WTC11 (cell line): ENCODE results near the gene ATP9A. TPM values are rescaled to one million over a fixed set of nuclear protein-coding genes. Genes with fewer than 3 reads are reported as not detected.

Experiments
- ATAC-seq: fragments of 200-7000 bp; cut with Tn5 transposase; 2 replicates; pipeline ENCODE4 v1.10.0; 2021; ENCODE audit warnings: mild to moderate bottlenecking, moderate library complexity
- CTCF ChIA-PET: fragments of 300-600 bp; sonication (Branson Sonifier 250); formaldehyde crosslinking; loops from one replicate; lab custom pipeline; 2021; ENCODE audit warnings: antibody characterized with exemption; lab: Charles Lee
- POLR2A ChIA-PET: fragments of 350-600 bp; sonication (Branson Sonifier 250); formaldehyde crosslinking; loops from one replicate; lab custom pipeline; 2021; ENCODE audit warnings: antibody characterized with exemption; lab: Charles Lee
- DNase-seq: peaks from one replicate; pipeline ENCODE4 v3.0.0; 2021; ENCODE audit warnings: low spot score
- H3K27ac Mint-ChIP-seq: 2 replicates; pipeline ENCODE4 v1.8.0; 2021; ENCODE audit warnings: mixed read lengths
- H3K27me3 Mint-ChIP-seq: 2 replicates; pipeline ENCODE4 v1.8.0; 2021; ENCODE audit warnings: low read depth, mild to moderate bottlenecking, moderate library complexity, mixed read lengths
- H3K36me3 Mint-ChIP-seq: 2 replicates; pipeline ENCODE4 v1.8.0; 2021; ENCODE audit warnings: mixed read lengths
- H3K4me1 Mint-ChIP-seq: 2 replicates; pipeline ENCODE4 v1.8.0; 2022; ENCODE audit warnings: mixed read lengths
- H3K4me3 Mint-ChIP-seq: 2 replicates; pipeline ENCODE4 v1.8.0; 2021; ENCODE audit warnings: mild to moderate bottlenecking, moderate library complexity, mixed read lengths
- H3K9me3 Mint-ChIP-seq: 2 replicates; pipeline ENCODE4 v1.8.0; 2021; ENCODE audit warnings: mixed read lengths
- AR ChIP-seq: fragments of 250-450 bp; sonication (Bioruptor Pico); IDR thresholded peaks from 2 replicates; pipeline ENCODE4 v1.9.0; 2021; ENCODE audit warnings: mild to moderate bottlenecking
- ESRRA ChIP-seq: sonication (generic); formaldehyde crosslinking; IDR thresholded peaks from 2 replicates; pipeline ENCODE4 v1.8.1; 2022; ENCODE audit warnings: mild to moderate bottlenecking, missing genetic modification reagents, borderline replicate concordance
- FOXK1 ChIP-seq: sonication (generic); formaldehyde crosslinking; IDR thresholded peaks from 2 replicates; pipeline ENCODE4 v1.8.0; 2022; ENCODE audit warnings: mild to moderate bottlenecking, moderate library complexity, missing genetic modification reagents
- FOXP1 ChIP-seq: sonication (generic); formaldehyde crosslinking; IDR thresholded peaks from 2 replicates; pipeline ENCODE4 v1.8.0; 2022; ENCODE audit warnings: missing genetic modification reagents, mild to moderate bottlenecking, moderate library complexity, borderline replicate concordance
- GABPB1 ChIP-seq: sonication (generic); formaldehyde crosslinking; IDR thresholded peaks from 2 replicates; pipeline ENCODE4 v1.8.1; 2023; ENCODE audit warnings: mild to moderate bottlenecking, missing genetic modification reagents
- HMGXB4 ChIP-seq: sonication (generic); formaldehyde crosslinking; IDR thresholded peaks from 2 replicates; pipeline ENCODE4 v1.8.1; 2023; ENCODE audit warnings: mild to moderate bottlenecking, moderate library complexity, missing genetic modification reagents
- MXD4 ChIP-seq: fragments of 250-450 bp; sonication (Bioruptor Pico); IDR thresholded peaks from 2 replicates; pipeline ENCODE4 v1.8.0; 2021; ENCODE audit warnings: mild to moderate bottlenecking, moderate library complexity, borderline replicate concordance
- NFYB ChIP-seq: sonication (generic); formaldehyde crosslinking; conservative IDR thresholded peaks from 2 replicates; pipeline ENCODE4 v1.8.0; 2022; ENCODE audit warnings: low read depth, missing genetic modification reagents
- NR1H2 ChIP-seq: sonication (generic); formaldehyde crosslinking; IDR thresholded peaks from 2 replicates; pipeline ENCODE4 v1.9.0; 2021; ENCODE audit warnings: mild to moderate bottlenecking, moderate library complexity, missing genetic modification reagents
- NR3C1 ChIP-seq: sonication (generic); formaldehyde crosslinking; conservative IDR thresholded peaks from 2 replicates; pipeline ENCODE4 v1.8.1; 2023; ENCODE audit warnings: low read depth, mild to moderate bottlenecking, missing genetic modification reagents
- OVOL2 ChIP-seq: fragments of 250-450 bp; sonication (Bioruptor Pico); IDR thresholded peaks from 2 replicates; pipeline ENCODE4 v1.9.0; 2021; ENCODE audit warnings: mild to moderate bottlenecking, borderline replicate concordance
- PRRX2 ChIP-seq: fragments of 250-450 bp; sonication (Bioruptor Pico); IDR thresholded peaks from 2 replicates; pipeline ENCODE4 v1.8.0; 2021; ENCODE audit warnings: mild to moderate bottlenecking
- RORB ChIP-seq: fragments of 250-450 bp; sonication (Bioruptor Pico); IDR thresholded peaks from 2 replicates; pipeline ENCODE4 v1.9.0; 2021; ENCODE audit warnings: mild to moderate bottlenecking
- SMAD3 ChIP-seq: sonication (generic); formaldehyde crosslinking; IDR thresholded peaks from 2 replicates; pipeline ENCODE4 v1.8.0; 2022; ENCODE audit warnings: missing genetic modification reagents, mild to moderate bottlenecking, borderline replicate concordance
- SOX15 ChIP-seq: fragments of 250-450 bp; sonication (Bioruptor Pico); IDR thresholded peaks from 2 replicates; pipeline ENCODE4 v1.9.0; 2021; ENCODE audit warnings: mild to moderate bottlenecking
- TCF7 ChIP-seq: sonication (generic); formaldehyde crosslinking; IDR thresholded peaks from 2 replicates; pipeline ENCODE4 v1.8.0; 2022; ENCODE audit warnings: mild to moderate bottlenecking, low read depth, missing genetic modification reagents, moderate library complexity
- ZBTB21 ChIP-seq: sonication (generic); formaldehyde crosslinking; IDR thresholded peaks from 2 replicates; pipeline ENCODE4 v1.8.1; 2023; ENCODE audit warnings: mild to moderate bottlenecking, missing genetic modification reagents, borderline replicate concordance
- ZNF532 ChIP-seq: fragments of 250-450 bp; sonication (Bioruptor Pico); IDR thresholded peaks from 2 replicates; pipeline ENCODE4 v1.9.0; 2021; ENCODE audit warnings: mild to moderate bottlenecking, borderline replicate concordance
- total RNA-seq: library from RNA; stranded (reverse); gene quantifications from 3 replicates; pipeline ENCODE4 v1.2.3, GENCODE V29; 2021
- TF ChIP-seq, protein P1 (sequence below): sonication (generic); formaldehyde crosslinking; IDR thresholded peaks from 2 replicates; pipeline ENCODE4 v1.8.1; 2022; ENCODE audit warnings: missing genetic modification reagents, borderline replicate concordance
- TF ChIP-seq, protein P2 (sequence below): sonication (generic); formaldehyde crosslinking; IDR thresholded peaks from 2 replicates; pipeline ENCODE4 v1.8.0; 2022; ENCODE audit warnings: mild to moderate bottlenecking, missing genetic modification reagents
- TF ChIP-seq, protein P3 (sequence below): sonication (generic); formaldehyde crosslinking; IDR thresholded peaks from 2 replicates; pipeline ENCODE4 v1.8.1; 2022; ENCODE audit warnings: mild to moderate bottlenecking, missing genetic modification reagents, moderate library complexity, borderline replicate concordance

The ATP9A gene
- total RNA-seq, 1 experiment from 2014 or later = 5.0 TPM

DNA sequence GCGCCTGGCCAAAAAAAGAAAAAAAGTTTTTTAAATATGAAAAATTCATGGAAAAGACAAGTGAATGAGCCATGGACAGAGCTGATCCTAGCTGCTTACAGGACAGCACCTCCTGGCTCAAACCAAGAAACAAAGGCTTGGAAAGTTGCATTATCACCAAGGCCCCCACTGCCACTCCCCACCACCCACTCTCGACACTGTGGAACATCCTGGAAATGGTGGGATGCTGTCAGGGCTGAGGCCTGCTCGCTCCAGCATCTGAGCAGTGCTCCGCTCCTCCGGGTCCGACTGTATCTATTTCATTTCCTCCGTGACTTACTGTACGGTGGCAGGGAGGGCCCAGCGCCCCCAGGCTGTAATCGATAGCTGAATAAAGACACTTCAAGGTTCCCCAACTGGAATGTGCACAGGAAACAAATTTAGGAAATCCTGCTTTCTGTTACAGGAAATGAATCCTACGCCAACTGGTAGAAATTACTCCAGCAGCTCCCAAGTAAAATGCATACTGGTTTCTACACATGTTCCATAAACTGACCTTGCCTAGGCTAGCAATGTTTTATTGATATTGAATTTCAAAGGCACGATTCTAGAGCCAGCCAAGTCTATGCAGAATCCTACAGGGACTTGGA is 116.2 kb downstream of the ATP9A start (continued):
- TF ChIP-seq ZNF532 (no peak), NFYB (CRISPR knock-in tag) (no peak), FOXK1 (CRISPR knock-in tag) (no peak)

- DNase-seq = no peak
- H3K27me3 Mint-ChIP-seq = no peaks in the 10 kb centered on the region
- no peaks in the 10 kb centered on the region for H3K36me3 Mint-ChIP-seq
- ATAC-seq = no peak
- ChIA-PET CTCF (no interaction called here), POLR2A (no interaction called here)
- H3K4me3 Mint-ChIP-seq = no peak overlapping the region
- H3K4me1 Mint-ChIP-seq = peaks cover 1% of the 10 kb centered on the region
- H3K9me3 Mint-ChIP-seq = no peaks in the 10 kb centered on the region
- TF ChIP-seq PRRX2 (CRISPR knock-in tag) (no peak), ESRRA (CRISPR knock-in tag) (no peak), ZBTB21 (CRISPR knock-in tag) (no peak), SMAD3 (CRISPR knock-in tag) (no peak), NR1H2 (no peak), OVOL2 (CRISPR knock-in tag) (no peak), MXD4 (CRISPR knock-in tag) (no peak), SOX15 (no peak), NR3C1 (CRISPR knock-in tag) (no peak), TCF7 (CRISPR knock-in tag) (no peak), HMGXB4 (no peak), FOXP1 (no peak), RORB (no peak), AR (CRISPR knock-in tag) (no peak), GABPB1 (CRISPR knock-in tag) (no peak)
- TF ChIP-seq, protein P1, sequence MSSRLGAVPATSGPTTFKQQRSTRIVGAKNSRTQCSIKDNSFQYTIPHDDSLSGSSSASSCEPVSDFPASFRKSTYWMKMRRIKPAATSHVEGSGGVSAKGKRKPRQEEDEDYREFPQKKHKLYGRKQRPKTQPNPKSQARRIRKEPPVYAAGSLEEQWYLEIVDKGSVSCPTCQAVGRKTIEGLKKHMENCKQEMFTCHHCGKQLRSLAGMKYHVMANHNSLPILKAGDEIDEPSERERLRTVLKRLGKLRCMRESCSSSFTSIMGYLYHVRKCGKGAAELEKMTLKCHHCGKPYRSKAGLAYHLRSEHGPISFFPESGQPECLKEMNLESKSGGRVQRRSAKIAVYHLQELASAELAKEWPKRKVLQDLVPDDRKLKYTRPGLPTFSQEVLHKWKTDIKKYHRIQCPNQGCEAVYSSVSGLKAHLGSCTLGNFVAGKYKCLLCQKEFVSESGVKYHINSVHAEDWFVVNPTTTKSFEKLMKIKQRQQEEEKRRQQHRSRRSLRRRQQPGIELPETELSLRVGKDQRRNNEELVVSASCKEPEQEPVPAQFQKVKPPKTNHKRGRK (CRISPR knock-in tag) = no peak
- TF ChIP-seq, protein P2, sequence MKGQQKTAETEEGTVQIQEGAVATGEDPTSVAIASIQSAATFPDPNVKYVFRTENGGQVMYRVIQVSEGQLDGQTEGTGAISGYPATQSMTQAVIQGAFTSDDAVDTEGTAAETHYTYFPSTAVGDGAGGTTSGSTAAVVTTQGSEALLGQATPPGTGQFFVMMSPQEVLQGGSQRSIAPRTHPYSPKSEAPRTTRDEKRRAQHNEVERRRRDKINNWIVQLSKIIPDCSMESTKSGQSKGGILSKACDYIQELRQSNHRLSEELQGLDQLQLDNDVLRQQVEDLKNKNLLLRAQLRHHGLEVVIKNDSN = no peak
- TF ChIP-seq, protein P3, sequence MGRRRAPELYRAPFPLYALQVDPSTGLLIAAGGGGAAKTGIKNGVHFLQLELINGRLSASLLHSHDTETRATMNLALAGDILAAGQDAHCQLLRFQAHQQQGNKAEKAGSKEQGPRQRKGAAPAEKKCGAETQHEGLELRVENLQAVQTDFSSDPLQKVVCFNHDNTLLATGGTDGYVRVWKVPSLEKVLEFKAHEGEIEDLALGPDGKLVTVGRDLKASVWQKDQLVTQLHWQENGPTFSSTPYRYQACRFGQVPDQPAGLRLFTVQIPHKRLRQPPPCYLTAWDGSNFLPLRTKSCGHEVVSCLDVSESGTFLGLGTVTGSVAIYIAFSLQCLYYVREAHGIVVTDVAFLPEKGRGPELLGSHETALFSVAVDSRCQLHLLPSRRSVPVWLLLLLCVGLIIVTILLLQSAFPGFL (CRISPR knock-in tag) = no peak
- no peak overlapping the region for H3K27ac Mint-ChIP-seq
Observed at GRCh38 chr20:51650685-51651134, 117.5 kb downstream of the ATP9A start.
